Chondrocyte (in vitro differentiated cells): ENCODE measurements around the gene CDC25B. TPM values are rescaled to one million over a fixed set of nuclear protein-coding genes. Genes with fewer than 3 reads are reported as not detected.

Experiments
- DNase-seq: peaks from one replicate; pipeline ENCODE4 v3.0.0; 2021; ENCODE audit warnings: mixed read lengths, low spot score
- H3K27ac Mint-ChIP-seq: one replicate; pipeline ENCODE4 v1.8.0; 2021; ENCODE audit warnings: mild to moderate bottlenecking, moderate library complexity, mixed read lengths; ENCODE audit not compliant: unreplicated experiment
- H3K27me3 Mint-ChIP-seq: 2 replicates; pipeline ENCODE4 v1.8.0; 2021; ENCODE audit warnings: low read depth, mixed read lengths
- H3K36me3 Mint-ChIP-seq: 2 replicates; pipeline ENCODE4 v1.8.0; 2021; ENCODE audit warnings: low read depth, mixed read lengths
- H3K4me1 Mint-ChIP-seq: 2 replicates; pipeline ENCODE4 v1.8.0; 2021; ENCODE audit warnings: low read depth, mild to moderate bottlenecking, mixed read lengths
- H3K4me3 Mint-ChIP-seq: one replicate; pipeline ENCODE4 v1.8.0; 2021; ENCODE audit warnings: mild to moderate bottlenecking, moderate library complexity, mixed read lengths; ENCODE audit not compliant: unreplicated experiment
- H3K9me3 Mint-ChIP-seq: 2 replicates; pipeline ENCODE4 v1.8.0; 2021; ENCODE audit warnings: low read depth, mixed read lengths
- total RNA-seq: library from RNA; stranded (reverse); gene quantifications from 3 replicates; pipeline ENCODE4 v1.2.1, GENCODE V29; 2021
- TF ChIP-seq, protein P1 (sequence below): fragments of 200-600 bp; sonication (generic); IDR thresholded peaks from 2 replicates; pipeline ENCODE4 v1.5.0; 2021; ENCODE audit warnings: antibody characterized with exemption, mild to moderate bottlenecking, moderate library complexity

Gene CDC25B
- total RNA-seq, 1 donor from 2014 or later: 60.1 TPM

DNA sequence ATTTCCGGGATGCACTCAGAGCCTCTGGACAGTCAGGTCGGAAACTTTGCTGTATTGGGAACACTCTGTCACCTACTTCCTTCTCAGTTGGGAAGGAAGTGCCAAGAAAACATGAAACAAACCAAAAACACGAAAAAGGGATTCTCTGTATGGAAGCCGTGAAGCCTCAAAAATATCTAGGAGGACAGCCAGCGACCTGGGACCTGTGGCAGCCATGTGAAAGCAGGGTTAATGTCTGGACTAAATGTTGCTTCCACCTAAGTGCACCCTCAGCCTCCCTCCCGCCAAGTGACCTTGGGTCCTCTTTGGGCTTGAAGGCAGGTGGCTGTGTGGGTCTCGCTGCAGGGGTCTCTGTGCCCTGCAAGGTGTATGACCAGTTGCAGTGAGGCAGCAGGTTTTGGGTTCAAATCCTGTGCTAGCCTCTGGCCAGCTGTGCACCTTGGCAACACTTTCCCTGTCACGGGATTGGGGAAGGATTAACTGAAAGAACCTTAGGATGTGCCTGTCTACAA is 51.4 kb downstream of the CDC25B start:
- H3K27ac Mint-ChIP-seq: peak overlapping the region; percentile 58
- peaks cover 2% of the 10 kb centered on the region for H3K36me3 Mint-ChIP-seq
- TF ChIP-seq, protein P1, sequence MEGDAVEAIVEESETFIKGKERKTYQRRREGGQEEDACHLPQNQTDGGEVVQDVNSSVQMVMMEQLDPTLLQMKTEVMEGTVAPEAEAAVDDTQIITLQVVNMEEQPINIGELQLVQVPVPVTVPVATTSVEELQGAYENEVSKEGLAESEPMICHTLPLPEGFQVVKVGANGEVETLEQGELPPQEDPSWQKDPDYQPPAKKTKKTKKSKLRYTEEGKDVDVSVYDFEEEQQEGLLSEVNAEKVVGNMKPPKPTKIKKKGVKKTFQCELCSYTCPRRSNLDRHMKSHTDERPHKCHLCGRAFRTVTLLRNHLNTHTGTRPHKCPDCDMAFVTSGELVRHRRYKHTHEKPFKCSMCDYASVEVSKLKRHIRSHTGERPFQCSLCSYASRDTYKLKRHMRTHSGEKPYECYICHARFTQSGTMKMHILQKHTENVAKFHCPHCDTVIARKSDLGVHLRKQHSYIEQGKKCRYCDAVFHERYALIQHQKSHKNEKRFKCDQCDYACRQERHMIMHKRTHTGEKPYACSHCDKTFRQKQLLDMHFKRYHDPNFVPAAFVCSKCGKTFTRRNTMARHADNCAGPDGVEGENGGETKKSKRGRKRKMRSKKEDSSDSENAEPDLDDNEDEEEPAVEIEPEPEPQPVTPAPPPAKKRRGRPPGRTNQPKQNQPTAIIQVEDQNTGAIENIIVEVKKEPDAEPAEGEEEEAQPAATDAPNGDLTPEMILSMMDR: no peak
- no peaks in the 10 kb centered on the region for H3K27me3 Mint-ChIP-seq
- H3K4me3 Mint-ChIP-seq: peak overlapping the region; percentile 79
- no peak for DNase-seq
- H3K9me3 Mint-ChIP-seq: no peaks in the 10 kb centered on the region
- peaks cover 24% of the 10 kb centered on the region for H3K4me1 Mint-ChIP-seq

DNA sequence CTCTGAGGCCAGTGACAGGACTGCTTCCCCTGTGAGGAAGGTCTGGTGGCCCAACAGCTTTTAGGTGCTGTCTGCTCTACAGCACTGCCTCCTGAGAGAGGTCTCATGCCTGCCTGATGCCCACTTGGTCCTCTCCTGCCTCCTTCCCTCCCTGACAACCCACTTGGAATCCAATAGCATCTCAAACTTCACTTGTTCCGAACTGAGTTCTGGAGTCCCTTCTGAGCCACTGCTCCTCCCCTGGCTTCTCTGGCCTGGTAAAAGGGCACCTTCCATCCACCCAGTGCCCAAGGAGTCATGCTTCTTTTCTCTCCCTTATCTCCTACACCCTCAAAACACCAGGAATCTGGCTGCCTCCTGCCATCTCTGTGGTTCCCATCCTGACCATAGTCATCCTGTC is 52.5 kb downstream of the CDC25B start:
- TF ChIP-seq, protein P1: no peak
- peak overlapping the region; percentile 71 for H3K27ac Mint-ChIP-seq
- no peak for DNase-seq
- H3K36me3 Mint-ChIP-seq: peaks cover 2% of the 10 kb centered on the region
- H3K4me3 Mint-ChIP-seq: peak overlapping the region; percentile 41
- peaks cover 22% of the 10 kb centered on the region for H3K4me1 Mint-ChIP-seq
- no peaks in the 10 kb centered on the region for H3K27me3 Mint-ChIP-seq
- no peaks in the 10 kb centered on the region for H3K9me3 Mint-ChIP-seq

- Mint-ChIP-seq H3K4me3 (no peak overlapping the region), H3K27ac (peak overlapping the region; percentile 45)
Measured at GRCh38 chr20:3854462-3854871, 58.4 kb downstream of the CDC25B start.

More at GRCh38 chr20:3854462-3854871, 58.4 kb downstream of the CDC25B start:
- H3K36me3 Mint-ChIP-seq: peaks cover 18% of the 10 kb centered on the region
- no peak for DNase-seq
- no peaks in the 10 kb centered on the region for H3K9me3 Mint-ChIP-seq
- TF ChIP-seq, protein P1: no peak
- no peaks in the 10 kb centered on the region for H3K27me3 Mint-ChIP-seq
- H3K4me1 Mint-ChIP-seq: no peaks in the 10 kb centered on the region

Other genes with a start within 250 kb of the CDC25B start
- gene GFRA4, start 132.9 kb upstream of the CDC25B start, total RNA-seq: not detected in 3 replicates
- 4.1 to 13.1 TPM (median 12.2 TPM) in 3 replicates for gene ADAM33, start 114.3 kb upstream of the CDC25B start, total RNA-seq
- gene SIGLEC1, start 83.7 kb upstream of the CDC25B start, total RNA-seq: 0.08 TPM in 1 of 3 replicates, not detected in the others
- 0.10 to 0.26 TPM in 2 of 3 replicates, not detected in the other for gene HSPA12B, start 63.6 kb upstream of the CDC25B start, total RNA-seq
- gene ADISSP, start 28.6 kb upstream of the CDC25B start, total RNA-seq: 23.5 to 30.4 TPM (median 26.7 TPM) in 3 replicates
- gene SPEF1, start 14.9 kb upstream of the CDC25B start, total RNA-seq: 0.12 to 0.60 TPM in 2 of 3 replicates, not detected in the other
- gene CENPB, start 9.6 kb upstream of the CDC25B start, total RNA-seq: 91.1 to 94.9 TPM (median 92.1 TPM) in 3 replicates
- gene AP5S1, start 24.2 kb downstream of the CDC25B start, total RNA-seq: 17.9 to 24.5 TPM (median 20.1 TPM) in 3 replicates
- gene MAVS, start 50.5 kb downstream of the CDC25B start, total RNA-seq: 37.9 to 41.6 TPM (median 38.8 TPM) in 3 replicates
- 38.2 to 45.3 TPM (median 39.7 TPM) in 3 replicates for gene PANK2, start 93.1 kb downstream of the CDC25B start, total RNA-seq
- gene RNF24, start 219.2 kb downstream of the CDC25B start, total RNA-seq: 13.3 to 22.4 TPM (median 18.9 TPM) in 3 replicates